Measurements from ENCODE around the gene HNRNPA0. TPM values are rescaled to one million over a fixed set of nuclear protein-coding genes. Genes with fewer than 3 reads are reported as not detected.

HNRNPA0 gene
- total and polyA plus RNA-seq, 2 of the 4 experiments (the other 2 are of a cell fraction): 5.2 to 12.2 TPM

- H4K20me1 ChIP-seq (ENCODE audit: insufficient read depth, low read length): no peaks in the 10 kb centered on the region
- 80% methylated on average over 4 of the region's 8 CpGs; no CpG with 5 or more reads in 1 of the 2 experiments for WGBS, 2 experiments (ENCODE audit: extremely low coverage in 2 of 2, insufficient read length in 1 of 2)
Observed at GRCh38 chr5:137741718-137742117, 12.4 kb downstream of the HNRNPA0 start.

More at GRCh38 chr5:137741718-137742117, 12.4 kb downstream of the HNRNPA0 start:
- Histone ChIP-seq H3K27me3 (ENCODE audit: control insufficient read depth, insufficient read depth, low read length) (no peaks in the 10 kb centered on the region; the same call in none of the 2 replicates), H3K27ac (ENCODE audit: insufficient read depth, low read length) (no peak overlapping the region), H2BK15ac (ENCODE audit: low read depth, low read length) (no peak overlapping the region), H3K4me2 (ENCODE audit: low read depth, low read length) (no peak overlapping the region), H2AFZ (replicated peaks; ENCODE audit: low read length, poor library complexity) (no peak overlapping the region), H3K14ac (replicated peaks; ENCODE audit: low read depth, low read length) (no peak overlapping the region), H3K9me1 (ENCODE audit: insufficient read depth, low read length) (no peaks in the 10 kb centered on the region; the same call in 1 of the 2 replicates), H3K23ac (ENCODE audit: low read depth, low read length) (no peak overlapping the region), H3K18ac (ENCODE audit: low read depth, low read length) (no peak overlapping the region), H3K4ac (ENCODE audit: low read depth, low read length) (no peak overlapping the region), H4K91ac (ENCODE audit: insufficient read depth, low read depth, low read length) (no peak overlapping the region), H4K5ac (ENCODE audit: low read depth, low read length) (no peak overlapping the region), H3K4me1 (ENCODE audit: control insufficient read depth, insufficient read depth, low read length) (no peaks in the 10 kb centered on the region; the same call in 1 of the 2 replicates), H4K8ac (ENCODE audit: low read depth in 2 of 2, low read length in 2 of 2) (no peak overlapping the region), H3K79me1 (ENCODE audit: low read depth in 1 of 2, low read length in 2 of 2) (no peaks in the 10 kb centered on the region), H3K56ac (ENCODE audit: extremely low read depth, insufficient read depth, low read length) (no peak overlapping the region), H2AK5ac (ENCODE audit: low read depth, low read length) (no peak overlapping the region), H2BK20ac (ENCODE audit: low read depth, low read length) (no peak overlapping the region), H3K9ac (ENCODE audit: low read depth, low read length) (no peak overlapping the region), H3K36me3 (ENCODE audit: control insufficient read depth, insufficient read depth, low read length) (no peaks in the 10 kb centered on the region), H2BK5ac (ENCODE audit: low read depth, low read length, poor library complexity, severe bottlenecking) (no peak overlapping the region), H3K9me3 (ENCODE audit: control insufficient read depth, insufficient read depth, low read length) (no peaks in the 10 kb centered on the region), H2BK120ac (ENCODE audit: low read depth, low read length) (no peak overlapping the region), H3K4me3 (ENCODE audit: insufficient read depth, low read depth, low read length) (no peak overlapping the region), H2AK9ac (replicated peaks; ENCODE audit: low read depth, low read length, poor library complexity) (no peak overlapping the region)
- no peak for ATAC-seq (ENCODE audit: low read depth)
- in situ Hi-C loops (cut with MboI; ENCODE audit: low sequenced_read_pairs): loop anchor here (25.0 kb wide), 1 partner anchor 429 kb away; no protein-coding TSS in a partner anchor
- no peak for TF ChIP-seq CHD1 (IDR thresholded peaks at IDR 0.05; ENCODE audit: low read depth, low read length)
- TF ChIP-seq SMC3 (IDR thresholded peaks at IDR 0.05; ENCODE audit: low read depth, low read length): no peak
- no peak for TF ChIP-seq MAFK (IDR thresholded peaks at IDR 0.05; ENCODE audit: low read depth, low read length)
- no peak for TF ChIP-seq POLR2A (IDR thresholded peaks at IDR 0.05; ENCODE audit: low read depth, low read length)
- TF ChIP-seq FOS (IDR thresholded peaks at IDR 0.05; ENCODE audit: low read depth, low read length): no peak
- no peak for TF ChIP-seq MAZ (IDR thresholded peaks at IDR 0.05; ENCODE audit: borderline replicate concordance, low read depth, low read length)
- no peak for TF ChIP-seq RCOR1 (IDR thresholded peaks at IDR 0.05; ENCODE audit: insufficient replicate concordance, low read length)
- no peak for TF ChIP-seq NFE2L2 (IDR thresholded peaks at IDR 0.05; ENCODE audit: low read depth, low read length)
- no peak for TF ChIP-seq CTCF (conservative IDR thresholded peaks at IDR 0.05; ENCODE audit: low read depth, low read length)
- no peak for TF ChIP-seq CEBPB (IDR thresholded peaks at IDR 0.05; ENCODE audit: low read depth, low read length)
- no peak for TF ChIP-seq RFX5 (IDR thresholded peaks at IDR 0.05; ENCODE audit: low read depth, low read length)
- no peak for TF ChIP-seq MXI1 (IDR thresholded peaks at IDR 0.05; ENCODE audit: borderline replicate concordance, low read depth, low read length)
- no peak for TF ChIP-seq RAD21 (IDR thresholded peaks at IDR 0.05; ENCODE audit: low read length)
- no peak for TF ChIP-seq BHLHE40 (IDR thresholded peaks at IDR 0.05; ENCODE audit: low read depth, low read length)
- TF ChIP-seq USF2 (IDR thresholded peaks at IDR 0.05; ENCODE audit: low read depth, low read length): no peak
- intact Hi-C loops (cut with micrococcal nuclease): loop anchor here (10.0 kb wide), 1 partner anchor 417 kb away; no protein-coding TSS in a partner anchor
- POLR2A ChIA-PET (ENCODE audit: unreplicated experiment): no interaction called here
- CTCF ChIA-PET: interaction anchor here (1.1 to 3.0 kb wide), 9 partner anchors 9 to 114 kb away, joined by 3 to 30 read pairs (median 5); no protein-coding TSS in a partner anchor
- dilution Hi-C loops (cut with HindIII; ENCODE audit: low sequenced_read_pairs, unreplicated experiment): no loop called here
- DNase-seq: no peak
- no TSS peak for BruUV-seq (replicated peaks)

Measured in IMR-90 (cell line).